HPDE6-E6E7 (cell line): ENCODE measurements around the gene MSMP.

Experiments
- DNase-seq: peaks from one replicate; pipeline ENCODE4 v3.0.0; 2011; ENCODE audit warnings: missing footprints; ENCODE audit errors: extremely low spot score

Gene MSMP

DNA sequence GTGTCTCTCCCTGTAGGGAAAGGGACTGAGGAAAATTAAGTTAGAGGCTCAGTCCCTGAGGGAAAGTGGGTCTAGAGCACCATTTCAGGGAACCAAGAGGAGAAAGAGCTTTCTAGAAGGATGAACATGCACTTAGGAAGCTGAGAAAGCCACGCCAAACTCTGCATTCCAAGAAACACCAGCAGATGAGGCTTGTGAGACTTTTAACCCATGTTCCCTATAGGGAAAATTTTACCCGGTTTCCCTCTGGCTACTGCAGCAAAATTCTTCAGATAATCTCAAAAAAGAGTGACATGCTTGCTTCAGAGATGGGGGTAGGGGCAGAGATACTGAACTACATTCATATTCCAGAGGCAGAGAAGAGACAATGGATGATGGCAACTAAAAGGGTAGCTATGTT lies 30.6 kb downstream of the MSMP start:
- no peak for DNase-seq

DNA sequence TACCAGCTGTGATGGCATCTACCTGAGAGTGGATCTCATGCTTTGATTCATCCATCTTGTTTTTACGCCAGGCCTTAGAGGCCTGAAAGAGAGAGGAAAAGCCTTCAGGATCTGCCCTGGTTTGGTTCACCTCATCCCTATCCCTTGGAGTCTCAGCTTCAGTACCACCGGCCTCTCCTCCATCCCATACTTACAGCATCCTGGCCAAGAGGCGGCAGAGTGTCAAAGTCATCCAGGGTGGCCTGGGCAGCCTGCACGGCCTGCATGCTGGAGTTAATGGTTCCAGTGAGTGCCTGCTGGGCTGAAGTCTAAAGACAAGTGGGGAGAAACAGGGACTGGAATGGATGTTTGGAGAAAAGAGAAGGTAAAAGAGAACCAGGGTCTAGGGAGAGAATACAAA lies 34.5 kb downstream of the MSMP start:
- DNase-seq = no peak

DNA sequence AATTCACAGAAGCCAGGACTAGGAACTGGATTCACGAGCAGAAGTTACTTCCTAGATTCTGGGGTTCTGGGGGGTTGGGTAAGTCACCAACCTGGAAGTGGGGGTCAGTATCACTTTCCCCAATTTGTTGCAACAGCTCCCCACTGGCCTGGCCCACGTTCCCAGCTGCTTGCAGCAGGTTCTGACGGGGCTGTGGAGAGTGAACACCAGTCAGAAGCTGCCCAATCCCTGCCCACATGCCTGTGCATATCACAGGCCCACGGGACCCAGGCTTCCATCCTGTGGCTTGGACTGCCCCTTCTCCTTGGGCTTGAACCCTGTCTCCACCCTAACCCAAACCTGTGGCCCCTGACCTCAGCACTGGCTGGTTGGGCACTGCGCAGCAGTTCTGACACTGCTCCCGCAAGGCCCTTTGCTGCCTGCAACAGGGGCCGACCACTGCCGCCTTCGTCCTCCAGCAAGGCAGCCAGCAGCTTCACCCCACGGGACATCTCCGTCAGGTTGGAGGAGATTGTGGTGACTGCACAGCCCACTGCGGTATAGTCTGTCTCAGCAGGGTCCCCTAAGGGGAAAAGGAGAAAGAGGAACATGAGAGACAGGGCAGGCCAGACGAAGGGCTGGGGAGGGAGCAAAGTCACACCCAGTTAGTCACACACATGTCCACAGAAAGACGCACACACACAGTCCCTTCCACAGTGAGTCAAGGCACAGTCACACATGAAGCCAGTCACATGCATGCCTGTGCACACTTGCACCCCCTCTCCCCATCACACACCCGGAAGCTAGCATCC lies 35.2 kb downstream of the MSMP start:
- peak; percentile 27 for DNase-seq

DNA sequence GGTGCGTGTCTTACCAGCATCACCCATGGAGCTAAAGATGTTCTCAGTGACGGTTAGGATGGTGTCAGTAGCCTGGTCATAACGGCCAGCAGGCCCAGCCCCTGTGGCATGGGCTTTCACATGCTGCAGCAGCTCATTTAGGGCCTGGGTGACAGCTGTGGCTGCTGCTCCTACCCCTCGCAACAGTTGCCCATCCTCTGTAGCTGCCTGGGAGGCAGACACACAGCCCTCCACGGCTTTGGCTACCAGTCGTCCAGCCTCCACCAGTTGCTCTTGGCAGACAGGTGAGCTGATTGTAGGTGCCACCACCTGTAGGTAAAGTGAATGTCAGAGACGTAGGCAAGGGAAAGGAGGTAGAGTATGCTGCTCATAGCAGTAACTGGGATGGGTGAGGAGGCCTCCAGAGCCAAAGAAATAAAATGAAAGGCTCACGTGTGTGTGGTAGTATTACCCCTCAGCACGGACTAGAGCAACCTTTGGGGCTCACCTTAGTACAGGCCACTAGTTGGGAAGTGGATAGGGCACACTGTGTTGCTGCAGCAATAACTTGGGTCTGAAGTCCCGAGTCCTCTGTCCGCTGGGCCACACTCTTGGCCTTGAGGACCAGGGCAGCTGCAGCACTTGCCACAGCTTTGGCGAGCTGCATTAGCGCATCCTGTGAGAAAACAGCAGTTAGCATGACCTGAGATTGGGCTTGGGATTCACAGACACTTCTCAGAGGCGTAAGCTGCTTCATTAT lies 36.8 kb downstream of the MSMP start:
- DNase-seq = no peak

DNA sequence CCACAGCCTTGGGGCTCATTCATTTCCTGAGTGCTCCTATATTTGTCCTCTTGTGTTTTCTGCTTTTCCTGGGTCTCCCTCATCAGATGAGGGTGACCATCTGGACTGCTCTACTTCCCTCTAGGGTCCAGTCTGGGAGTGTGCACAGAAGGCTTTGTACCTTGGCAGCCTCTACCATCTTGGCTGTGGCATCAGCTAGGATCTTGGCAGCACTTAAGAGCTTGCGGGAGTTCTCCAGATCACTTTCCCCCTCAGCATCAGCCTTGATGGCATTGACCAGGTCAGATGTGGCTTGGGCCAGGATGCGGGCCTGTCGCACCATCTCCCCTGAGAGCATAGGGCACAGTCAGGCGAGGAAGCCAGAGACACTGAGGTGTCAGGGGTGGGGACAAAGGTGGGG lies 37.8 kb downstream of the MSMP start:
- DNase-seq = no peak

DNA sequence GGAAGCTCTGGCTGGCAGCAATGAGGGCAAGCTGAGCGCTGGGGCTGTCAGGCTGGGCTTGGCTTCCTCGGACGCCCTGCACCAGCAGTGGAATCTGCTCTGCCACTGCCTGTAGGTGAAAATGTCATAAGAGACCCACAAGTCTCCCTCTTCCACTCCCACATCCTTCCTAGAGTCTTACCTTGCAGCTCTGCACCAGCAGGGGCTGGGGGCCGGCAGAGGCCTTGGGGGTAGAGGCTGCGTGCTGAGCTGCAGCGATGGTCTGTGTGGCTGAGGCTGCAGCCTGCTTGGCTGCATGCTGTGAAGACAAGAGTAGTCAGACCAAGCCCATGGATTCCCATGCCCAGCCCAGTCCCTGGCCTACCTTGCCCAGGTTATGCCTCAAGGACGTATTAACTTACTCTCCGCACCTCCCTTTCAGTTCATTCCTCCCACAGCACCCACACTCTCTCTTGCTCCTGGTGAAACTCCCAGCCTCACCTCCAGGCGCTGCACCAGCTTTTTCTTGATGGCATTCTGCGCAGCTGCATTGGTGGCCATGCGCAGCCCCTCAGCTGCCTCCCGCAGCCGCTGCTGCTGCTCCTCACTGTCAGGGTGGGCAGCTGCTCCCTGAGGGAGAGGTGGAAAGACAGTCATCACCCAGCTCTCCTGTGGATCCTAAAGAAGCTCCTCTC lies 39.4 kb downstream of the MSMP start:
- DNase-seq = no peak

DNA sequence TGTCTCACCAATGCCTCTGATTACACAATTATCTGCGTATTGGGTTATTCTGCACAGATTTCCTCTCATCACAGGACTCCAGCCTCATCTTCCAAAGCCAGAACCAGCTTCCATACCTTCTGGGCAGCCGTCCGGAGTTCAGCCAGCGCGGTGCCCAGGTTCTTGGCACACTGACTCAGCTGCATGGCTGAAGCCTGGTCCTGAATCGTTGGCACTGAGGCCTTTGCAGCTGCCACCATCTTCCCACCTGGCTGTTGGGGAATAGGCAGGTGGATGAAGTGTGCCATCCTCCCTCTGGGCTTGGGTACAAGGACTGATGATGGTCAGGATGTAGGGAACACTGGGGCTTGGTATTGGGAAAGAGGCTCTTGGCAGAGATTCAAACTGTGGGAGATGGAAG lies 40.0 kb downstream of the MSMP start:
- DNase-seq = no peak

DNA sequence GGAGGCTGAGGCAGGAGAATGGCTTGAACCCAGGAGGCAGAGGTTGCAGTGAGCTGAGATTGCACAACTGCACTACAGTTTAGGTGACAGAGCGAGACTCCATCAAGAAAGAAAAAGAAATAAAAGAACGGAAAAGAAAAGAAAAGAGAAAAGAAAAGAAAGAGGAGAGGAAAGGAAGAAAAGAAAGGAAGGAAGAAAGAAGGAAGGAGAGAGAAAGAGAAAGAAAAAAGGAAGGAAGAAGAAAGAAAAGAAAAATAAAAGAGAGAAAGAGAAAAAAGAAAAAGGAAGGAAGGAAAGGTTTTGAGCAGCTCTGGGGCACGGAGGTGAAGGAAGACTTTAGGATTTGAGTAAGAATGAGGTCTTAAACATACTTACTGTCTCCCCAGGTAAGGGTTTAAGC lies 40.5 kb downstream of the MSMP start:
- DNase-seq = no peak

DNA sequence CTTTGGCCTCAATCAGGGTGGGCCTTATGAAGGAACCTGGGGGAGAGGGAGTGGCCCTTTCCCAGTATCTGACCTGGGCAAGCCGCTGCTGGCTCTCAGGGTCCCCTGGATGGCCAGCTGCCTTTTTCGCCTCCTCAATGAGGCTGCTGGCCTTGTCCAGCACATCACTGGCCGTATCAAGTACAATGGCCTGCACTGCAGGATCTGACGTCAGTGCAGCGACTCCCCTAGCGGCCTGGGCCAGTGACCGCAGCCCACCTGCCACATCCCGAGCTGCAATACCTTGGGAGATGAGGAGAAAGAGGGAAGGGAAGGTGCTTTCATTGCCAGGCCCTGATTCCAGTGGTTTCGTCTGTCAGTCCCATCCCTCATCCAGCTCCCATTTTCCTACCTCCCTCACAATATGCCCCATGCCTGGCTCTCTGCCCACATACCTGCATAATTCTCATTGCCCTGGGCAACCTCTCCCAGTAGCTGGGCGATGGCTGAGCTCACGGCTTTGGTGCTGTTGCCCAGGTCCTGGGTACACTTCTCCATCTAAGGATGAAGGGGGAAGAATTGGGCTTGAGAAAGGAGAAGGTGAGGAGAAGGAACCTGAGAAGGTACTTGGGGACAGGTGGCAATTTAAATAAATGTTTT lies 41.2 kb downstream of the MSMP start:
- DNase-seq = no peak

DNA sequence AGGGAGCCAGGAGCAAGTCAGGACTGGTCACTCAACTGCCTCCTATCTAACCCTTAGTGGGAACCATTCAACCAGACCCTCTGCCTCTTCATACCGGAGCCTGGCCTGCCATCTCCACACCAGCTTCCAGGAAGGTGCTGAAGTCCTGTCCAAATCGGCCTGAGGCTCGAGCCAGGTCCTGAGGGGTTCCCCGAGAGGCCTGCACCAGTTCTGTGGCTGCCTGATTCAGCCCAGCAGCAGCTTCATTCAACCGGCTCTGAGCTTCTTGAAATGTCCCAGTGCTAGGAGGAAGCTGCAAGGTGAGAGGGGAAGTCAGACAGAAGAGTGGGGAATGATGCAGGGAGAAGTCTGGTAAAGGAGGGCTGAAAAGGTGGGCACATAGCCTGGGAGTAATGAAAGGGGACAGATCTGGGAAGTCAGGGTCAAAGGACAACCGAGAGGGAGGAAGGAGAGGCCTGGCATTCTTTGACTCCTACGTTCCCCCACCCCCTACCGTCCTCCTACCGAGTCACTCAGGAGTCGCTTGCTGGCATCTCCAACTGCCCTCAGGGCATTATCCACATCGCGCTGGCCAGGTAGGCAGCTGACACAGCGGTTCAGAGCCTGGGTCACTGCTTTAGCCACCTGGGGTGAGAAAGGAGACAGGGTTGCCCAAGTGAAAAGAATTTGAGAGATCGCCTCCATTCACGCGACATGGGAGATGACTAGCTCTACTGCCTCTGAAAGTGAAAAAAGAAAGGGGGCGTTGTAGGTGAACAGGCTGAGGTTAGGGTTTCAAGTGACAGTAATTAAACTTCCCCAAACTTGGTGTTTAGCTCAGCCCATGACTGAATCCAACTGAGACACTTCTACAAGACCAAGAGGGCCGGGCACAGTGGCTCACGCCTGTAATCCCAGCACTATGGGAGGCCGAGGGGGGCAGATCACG lies 42.3 kb downstream of the MSMP start:
- no peak for DNase-seq

DNA sequence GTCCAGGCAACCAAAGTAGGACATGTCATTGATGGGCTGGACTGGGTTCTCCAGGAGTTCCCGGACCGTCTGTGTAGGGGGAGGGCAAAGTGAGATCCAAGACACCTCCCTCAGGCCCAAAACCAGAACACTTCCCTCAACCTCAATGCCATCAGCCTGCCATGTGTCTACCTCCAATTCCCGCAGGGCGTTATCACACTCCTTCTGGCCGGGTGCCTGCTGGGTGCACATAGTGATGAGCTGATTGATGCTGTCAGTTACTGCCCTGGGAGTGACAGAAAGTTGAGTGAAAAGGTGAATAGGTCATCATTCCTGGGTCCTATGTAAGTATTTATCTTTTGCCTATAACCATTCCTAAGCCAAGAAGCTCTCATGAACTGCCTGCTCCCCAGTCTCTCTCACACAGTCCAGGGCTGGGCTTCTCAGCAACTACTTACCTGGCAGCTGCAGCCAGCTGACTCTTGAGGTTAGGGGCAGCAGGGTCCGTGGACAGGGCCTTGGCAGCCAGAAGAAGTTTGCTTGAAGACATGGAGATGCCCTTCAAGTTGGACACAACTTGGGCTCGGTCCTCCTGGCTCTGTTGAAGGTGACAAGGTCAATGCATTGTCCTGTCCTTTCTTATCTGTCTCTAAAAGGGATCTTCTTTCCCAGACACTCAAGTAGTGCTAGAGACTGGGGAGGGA lies 43.1 kb downstream of the MSMP start:
- DNase-seq = no peak

DNA sequence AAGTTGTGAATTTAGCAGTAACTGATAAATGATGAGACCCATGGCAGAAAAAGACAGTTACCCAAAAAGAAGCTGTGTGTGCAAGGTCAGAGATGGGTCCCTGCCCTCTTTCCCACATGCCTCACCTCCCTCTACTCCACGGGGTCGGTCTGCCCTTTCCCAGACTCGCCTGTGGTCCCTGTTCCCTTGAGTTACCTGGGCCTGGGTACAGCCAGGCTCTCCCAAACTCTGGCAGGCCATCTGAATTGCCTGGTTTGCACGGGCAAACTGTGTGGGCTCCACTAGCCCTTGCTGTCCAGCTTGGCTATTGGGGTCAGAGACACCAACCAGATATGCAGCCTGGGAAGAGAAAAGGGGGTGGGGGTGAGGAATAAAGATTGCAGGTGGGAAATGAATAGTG lies 45.9 kb downstream of the MSMP start:
- DNase-seq = no peak

DNA sequence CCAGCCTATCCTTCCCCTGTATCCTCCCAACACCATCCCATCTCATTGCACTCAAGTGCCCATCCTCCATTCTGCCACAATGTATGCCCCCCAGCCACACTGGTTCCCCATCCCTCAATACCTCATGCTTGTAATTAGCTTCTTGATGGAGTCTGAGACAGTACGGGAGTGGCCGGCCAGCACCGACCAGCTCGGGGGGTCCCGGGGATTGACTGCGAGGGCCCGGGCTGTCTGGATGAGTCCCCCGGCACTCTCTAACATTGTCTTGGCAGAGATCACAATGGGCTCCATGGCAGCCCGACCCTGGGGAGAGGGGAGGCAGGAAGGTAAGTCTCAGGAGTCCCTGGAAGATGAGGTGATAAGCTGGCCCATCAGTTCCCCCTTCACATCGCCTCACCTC lies 47.1 kb downstream of the MSMP start:
- no peak for DNase-seq

DNA sequence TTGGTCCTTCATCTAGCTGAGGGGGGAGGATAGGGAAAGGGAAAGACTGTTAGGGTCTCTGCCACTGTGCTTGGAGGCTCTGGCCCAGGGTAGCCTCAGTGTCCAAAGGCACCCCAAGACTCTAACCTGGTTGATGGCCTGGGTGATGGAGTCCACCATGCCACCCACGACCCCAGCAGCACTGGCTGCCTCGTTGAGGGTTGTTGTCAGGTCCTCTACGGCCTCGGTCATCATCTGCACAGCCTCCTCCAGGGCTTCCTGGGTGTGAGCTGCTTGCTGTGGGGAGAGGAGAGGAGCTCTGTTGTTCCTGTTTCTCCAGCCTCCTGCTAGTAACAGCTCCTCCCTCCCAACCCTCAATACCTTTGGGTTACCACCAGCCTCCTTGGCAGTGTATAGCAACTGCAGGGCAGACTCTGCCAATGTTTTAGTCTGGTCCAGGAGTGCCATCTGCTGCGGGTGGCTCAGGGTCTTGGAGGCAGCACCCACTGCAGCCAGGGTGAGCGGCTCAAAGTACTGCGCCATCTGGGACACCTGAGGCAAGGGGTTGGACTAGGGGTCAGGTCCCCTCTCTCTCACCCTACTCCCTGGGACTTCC lies 48.1 kb downstream of the MSMP start:
- DNase-seq = no peak

DNA sequence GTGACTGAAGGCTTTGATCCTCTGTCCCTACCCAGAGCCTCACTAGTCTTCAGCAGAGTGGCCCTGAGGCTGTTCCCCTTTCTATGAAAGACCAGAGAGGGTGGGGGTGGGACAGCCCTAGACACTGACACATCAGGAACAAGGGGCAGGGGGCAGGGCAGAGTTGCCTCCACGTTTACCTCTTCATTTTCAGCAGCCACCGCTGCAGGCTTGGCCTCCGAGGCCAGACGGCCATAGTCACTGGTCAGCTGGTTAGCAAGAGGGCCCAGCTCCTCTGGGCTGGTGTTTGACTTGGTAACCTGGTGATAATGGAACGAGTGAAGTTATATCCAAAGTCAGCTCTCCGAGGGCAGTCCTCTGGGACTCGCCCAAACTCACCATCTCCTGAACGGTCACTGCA lies 48.7 kb downstream of the MSMP start:
- DNase-seq = no peak

DNA sequence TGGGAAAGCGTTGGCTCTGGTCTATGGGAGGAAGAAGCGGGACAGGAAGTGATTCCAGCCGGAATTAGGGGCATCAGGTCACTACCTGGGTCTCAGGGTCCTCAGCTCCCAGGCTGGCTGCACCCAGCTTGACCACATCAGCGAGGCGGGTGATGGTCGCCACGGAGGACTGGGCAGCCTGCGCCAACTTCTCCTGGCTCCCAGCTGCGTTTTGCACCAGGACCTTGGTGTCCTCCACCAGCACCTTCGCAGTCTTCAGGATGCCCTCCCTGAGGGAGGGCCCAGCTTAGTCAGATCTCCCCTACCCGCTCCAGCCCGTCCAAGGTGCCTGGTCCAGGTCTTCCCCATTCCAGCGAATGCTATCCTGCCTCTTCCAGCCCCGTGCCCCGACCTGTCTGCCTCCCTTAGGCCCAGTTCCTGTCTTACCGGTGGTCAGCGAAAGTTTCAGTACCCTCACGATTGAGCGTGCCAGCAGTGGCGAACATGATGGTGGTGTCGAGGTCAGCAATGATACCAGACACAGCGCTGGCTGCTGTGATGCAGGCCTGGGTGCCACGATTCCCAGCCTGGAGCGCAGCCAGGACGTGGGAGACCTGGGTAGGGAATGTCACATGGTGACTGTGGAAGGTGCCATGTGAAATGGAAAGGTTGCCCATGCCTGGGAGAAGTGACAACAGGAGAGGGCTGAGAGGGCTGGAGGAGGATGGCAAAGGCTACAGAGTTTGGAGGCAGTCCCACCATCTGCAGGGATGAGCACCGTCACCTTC lies 50.0 kb downstream of the MSMP start:
- no peak for DNase-seq
